ENCODE data around the gene EIF6.

The EIF6 gene

DNA sequence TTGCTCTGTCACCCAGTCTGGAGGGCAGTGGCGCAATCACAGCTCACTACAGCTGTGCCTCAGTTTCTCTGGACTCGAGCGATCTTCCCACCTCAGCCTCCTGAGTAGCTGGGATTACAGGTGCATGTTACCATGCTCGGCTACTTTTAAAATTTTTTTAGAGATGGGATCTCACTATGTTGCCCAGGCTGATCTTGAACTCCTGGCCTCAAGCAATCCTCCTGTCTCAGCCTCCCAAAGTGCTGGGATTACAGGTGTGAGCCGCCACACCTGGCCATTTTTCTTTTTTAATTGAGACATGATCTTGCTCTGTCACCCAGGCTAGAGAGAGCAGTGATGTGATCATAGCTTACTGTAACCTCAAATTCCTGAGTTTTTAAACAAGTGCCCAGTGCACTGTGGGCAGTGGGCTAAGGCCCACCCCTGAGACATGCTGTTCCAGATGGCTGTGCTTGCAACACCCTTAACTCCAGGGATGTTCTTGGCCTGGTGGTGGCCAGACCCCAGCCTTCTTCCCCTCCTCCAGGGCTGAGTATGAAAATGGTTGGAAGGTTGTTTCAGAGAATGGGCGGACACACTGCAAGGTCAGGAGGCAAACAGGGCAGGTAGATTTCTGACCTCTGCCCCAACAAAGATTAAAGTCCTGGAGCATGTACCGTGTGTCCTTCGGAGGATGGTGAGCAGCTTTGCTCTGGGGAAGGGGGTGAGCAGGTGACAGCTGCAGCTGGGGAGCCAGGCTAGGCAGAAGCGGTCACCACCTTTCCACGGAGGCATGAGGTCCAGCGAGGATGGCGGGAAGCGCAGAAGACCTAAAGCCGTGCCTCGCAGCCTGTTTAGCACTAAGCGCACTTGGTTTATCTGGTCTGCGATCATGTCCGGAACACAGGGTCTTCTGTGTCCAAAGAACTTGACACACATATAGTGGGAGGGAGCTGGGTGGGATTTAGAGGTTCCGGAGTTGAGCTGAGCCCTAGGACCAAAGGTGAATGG is 9.0 kb upstream of the EIF6 start:
- DNase-seq, result no peak

DNA sequence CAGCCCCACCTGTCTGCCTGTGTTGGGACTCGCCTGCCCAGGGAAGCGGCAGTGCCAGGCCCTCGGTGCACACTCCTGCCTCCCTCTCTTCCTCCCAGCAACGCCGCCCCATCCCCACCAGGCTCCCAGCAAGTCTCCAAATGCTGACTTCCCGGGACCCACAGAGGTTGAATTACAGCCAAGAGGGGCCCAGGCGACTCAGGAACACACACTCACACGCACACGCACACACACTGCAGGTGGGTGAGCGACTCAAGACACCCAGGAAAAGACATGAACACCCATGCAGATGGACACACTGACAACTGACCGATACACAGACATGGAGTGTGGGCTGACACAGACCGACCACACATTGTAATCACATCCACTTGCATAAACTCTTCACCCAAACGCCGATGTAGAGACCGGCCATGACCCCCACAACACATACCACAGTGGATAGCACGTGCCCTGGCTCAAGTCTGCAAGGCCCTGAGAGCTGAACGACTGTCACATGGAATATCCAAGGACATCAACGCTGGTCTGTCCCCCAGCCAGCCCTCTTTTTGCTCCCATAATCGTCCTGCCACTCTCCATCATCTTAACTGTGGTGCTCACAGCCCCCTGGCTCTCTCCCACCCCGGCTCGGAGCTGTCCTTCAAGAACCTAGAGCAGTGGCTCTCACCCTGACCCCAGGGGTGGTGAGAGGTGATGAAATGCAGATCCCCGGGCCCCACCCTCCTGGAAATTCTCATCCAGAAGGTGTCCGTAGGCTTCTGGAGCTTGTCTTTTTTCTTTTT is 8.1 kb upstream of the EIF6 start:
- no peak for DNase-seq

DNA sequence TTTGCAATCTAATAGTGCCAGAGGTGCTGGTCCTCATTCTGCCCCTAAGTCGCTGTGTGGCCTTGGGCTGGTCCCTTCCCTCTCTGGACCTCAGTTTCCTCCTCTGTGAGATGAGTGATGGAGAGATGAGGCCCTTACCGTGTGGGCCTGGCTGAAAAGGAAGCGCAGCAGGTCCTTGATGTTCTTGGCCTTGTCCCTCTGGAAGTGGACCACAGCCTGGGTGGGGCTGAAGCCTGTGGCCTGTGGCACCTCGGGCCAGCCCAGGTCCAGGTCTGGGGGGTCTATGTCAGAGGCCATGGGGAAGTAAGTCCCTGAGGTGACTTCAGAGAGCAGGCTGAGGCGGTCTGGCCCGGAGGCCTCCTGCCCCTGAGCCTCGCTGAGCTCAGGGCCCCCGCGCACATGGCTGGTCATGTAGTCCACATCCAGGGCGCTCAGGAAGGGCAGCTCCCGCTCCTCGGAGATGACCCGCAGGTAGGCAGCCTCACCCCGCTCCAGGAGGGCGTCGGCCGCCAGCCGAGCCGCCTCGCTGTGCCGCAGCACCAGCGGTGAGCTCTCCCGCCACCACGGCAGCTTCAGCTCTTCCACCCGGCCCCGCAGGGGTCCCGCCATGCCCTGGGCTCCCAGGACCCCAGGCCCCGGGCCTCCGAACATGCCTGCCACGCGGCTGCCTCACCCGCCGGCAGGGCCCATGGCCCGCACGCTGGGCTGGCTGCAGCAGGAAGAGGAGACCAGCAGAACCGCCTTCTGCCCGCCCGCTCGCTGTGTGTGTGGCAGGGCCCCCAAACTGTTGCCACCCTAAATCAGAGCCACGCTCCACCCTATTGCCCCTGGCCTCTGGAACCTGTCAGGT is 7.3 kb upstream of the EIF6 start, which contains the start of gene FAM83C:
TSS of gene FAM83C (minus strand) at position 772 of the 850 bp plus-strand sequence. CDS start at position 651, 121 bp downstream.
- no peak for DNase-seq

DNA sequence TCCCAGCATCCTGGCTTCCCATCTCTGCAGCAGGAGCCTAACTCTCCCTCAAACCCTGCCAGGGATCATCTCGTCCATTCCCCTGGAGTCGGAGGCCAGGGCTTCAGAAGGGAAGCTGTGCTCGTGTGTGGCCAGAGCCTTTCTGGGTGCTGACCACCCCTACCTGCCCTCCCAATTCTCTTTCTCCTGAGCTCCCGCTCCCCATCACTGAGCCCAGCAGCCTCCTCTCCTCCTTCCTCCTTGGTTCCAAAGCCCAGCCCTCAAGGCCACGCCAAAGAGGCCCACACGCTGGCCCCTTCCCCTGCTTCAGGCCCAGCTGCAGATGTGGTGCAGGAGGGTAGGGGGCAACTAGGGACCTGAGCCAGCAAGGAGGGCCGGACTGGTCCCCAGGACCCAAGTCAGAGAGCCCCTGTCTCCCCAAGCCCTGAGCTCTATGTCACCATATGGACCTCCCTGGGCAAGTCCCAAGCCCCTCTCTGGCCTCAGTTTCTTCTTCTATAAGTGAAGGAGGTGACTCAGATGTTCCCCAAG is 6.4 kb upstream of the EIF6 start:
- no peak for DNase-seq

DNA sequence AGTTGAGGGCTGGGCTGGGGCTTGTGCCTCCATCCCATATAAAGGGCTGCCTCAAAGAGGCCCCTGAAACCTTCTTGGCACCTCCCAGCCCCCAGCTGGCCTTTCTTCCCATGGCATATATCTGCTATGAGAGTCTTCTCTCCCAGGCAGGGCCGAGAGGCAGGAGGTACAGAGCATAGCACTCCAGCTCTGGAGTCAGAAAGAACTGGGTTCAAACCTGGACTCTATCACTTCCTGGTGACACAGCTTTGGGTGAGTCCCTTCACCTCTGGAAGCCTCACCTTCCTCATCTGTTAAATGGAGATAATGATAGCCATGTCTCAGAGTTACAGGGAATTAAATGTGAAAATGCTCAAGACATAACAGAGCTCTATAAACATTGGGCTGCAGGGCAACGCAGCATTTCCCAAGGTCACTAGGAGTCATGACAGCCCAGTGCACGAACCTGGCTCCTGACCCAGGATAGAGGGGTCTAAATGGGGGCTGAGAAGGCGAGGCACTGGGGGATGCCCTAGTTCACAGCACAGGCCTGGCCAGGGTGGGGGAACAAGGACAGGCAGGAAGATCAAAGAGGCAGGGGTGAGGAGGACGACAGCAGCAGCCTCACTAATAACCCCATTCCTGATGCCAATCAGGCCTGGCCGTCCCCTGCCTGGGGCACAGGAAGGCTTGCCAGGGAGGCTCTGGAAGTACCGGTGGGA is 5.8 kb upstream of the EIF6 start:
- no peak for DNase-seq

DNA sequence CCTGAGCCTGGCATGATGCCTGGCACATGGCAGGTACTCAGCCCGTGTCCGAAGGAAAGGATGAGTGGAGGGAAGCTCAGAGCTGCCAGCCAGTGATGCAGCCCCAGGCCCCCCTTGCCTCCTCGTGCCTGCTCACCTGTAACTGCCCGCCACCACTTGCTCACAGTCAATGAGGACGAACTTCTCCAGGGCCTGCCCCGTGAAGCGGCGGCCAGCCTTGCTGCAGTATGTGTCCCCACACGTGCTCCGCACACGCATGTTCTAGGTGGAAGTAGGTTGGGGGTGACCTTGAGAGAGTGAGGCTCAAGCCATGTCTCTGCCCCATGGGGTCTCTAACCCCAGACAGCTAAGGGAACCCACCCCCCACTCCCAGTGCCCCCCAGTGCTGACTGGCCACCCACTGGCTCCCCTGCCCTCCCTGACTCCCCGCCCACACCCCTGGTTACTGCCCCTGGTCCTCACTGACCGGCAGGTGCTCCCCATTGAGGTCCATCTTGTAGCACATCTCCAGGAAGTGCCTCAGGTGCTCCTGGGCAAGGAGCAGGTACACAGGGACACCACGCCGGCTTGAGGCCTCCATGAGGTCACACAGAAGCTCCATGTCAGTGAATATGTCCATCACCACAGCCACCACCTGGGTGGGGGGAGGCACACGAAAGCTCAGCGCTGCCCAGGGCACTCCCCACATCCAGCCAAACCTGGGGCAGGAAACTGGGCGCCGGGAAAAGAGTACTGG is 3.9 kb upstream of the EIF6 start:
- DNase-seq, result no peak

DNA sequence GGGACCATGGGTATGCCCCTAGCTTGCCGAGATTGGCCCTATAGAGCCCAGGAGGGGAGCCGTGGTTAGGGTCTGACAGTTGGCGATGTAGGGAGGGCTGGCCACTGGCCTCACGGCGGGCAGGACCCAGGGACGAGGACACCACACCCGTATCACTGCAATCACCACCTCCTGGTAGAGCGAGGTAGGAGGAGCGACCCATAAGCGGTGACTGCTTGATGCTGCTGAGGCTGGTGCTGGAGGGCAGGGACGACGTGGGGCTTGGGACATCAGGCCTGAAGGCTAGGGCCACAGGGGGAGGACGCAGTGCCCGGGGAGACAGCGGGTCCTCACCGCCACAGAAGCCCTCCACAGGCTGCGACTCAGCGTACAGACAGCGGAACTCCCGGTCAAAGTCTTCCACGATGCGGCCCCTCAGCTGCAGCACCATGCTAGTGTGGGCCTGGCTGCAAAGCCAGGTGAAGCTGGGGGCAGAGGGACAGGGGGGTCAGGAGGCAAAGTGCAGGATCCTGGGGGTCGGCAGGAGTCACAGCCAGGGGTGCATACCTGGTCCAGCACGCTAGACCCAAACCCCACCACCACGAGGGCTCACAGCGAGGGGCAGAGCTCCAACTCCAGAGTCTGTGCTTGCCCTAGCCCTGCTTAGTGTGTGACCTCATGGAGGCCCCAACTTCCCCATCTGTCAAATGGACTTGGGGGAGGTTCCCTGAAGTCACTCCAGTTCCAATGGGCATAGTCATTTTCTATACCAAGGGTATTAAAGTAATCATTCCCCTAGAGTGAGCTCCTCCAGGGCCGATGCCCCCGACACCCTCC is 3.1 kb upstream of the EIF6 start:
- DNase-seq, result no peak

DNA sequence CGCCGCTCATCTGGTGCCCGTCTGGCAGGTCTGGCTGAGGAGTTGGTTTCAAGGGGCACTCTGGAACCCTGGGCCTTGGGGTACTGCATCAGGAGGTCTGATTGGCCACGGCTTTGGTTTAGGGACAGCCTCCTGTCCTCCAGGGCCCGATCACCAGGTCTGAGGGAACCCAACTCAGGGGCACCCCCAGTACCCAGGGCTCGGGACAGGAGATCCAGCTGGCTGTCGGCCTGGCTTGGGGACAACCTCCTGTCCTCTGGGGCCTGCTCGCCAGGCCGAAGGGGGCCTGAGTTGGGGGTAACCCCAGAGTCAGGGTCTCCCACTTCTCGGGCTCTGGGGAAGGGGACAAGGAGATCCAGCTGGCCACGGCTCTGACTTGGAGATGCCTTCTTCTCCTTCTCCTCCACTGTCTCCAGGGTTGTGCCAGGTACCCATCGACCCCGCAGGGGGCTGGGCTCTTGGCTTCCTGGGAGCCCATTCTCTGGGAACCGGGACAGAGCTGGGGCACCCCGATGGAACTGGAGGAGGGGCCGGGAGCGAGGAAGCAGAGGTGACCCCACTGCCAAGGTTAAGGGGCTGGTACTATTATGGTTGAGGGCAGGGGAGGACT is 2.4 kb upstream of the EIF6 start:
- DNase-seq, result no peak

DNA sequence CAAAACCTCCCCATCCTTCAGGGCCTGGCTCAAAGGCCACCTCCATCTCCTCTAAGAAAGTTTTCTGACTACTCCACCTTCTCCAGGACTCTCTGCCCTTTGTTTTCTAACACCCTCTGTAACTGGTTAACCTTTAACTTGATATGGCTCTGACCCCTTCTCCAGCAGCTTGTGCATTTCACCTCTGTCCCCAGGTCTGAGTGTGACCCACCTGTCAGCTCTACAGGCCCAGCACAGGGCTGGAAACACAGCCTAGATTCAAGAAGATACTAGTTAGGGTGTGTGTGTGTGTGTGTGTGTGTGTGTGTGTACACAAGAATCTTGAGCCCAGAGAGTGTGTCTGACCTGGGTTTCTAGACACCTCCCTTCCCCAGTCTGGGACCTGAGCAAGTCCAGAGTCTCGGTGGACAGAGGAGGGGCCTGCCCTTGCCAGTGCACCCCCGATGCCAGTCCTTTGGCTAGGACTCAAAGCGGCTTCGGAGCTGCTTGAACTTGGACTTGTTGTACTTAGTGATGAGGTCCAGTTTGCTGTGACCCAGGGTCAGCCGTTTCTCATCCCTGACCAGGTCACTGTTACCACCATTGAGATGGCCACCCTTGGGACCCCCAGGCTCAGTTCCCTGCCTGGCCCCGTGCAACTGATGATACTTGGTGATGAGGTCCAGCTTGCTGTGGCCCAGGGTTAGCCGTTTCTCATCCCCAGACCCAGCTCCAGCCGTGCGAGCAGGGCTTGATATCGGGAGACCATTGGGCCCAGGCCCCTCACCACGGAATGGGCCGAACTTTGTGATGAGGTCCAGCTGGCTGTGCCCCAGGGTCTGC is 1.7 kb upstream of the EIF6 start:
- DNase-seq, result no peak

DNA sequence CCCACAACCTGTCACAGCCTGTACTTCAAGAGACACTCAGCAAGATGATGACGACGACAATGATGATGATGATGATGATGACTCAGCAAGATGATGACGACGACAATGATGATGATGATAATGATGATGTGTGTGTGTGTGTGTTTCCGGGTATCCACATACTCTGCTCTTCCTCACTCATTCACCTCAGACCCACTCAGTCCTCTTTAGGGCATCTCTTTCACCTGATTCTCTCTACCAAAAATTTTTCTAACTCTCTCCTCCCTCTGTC is 1.2 kb upstream of the EIF6 start:
- no peak for DNase-seq

DNA sequence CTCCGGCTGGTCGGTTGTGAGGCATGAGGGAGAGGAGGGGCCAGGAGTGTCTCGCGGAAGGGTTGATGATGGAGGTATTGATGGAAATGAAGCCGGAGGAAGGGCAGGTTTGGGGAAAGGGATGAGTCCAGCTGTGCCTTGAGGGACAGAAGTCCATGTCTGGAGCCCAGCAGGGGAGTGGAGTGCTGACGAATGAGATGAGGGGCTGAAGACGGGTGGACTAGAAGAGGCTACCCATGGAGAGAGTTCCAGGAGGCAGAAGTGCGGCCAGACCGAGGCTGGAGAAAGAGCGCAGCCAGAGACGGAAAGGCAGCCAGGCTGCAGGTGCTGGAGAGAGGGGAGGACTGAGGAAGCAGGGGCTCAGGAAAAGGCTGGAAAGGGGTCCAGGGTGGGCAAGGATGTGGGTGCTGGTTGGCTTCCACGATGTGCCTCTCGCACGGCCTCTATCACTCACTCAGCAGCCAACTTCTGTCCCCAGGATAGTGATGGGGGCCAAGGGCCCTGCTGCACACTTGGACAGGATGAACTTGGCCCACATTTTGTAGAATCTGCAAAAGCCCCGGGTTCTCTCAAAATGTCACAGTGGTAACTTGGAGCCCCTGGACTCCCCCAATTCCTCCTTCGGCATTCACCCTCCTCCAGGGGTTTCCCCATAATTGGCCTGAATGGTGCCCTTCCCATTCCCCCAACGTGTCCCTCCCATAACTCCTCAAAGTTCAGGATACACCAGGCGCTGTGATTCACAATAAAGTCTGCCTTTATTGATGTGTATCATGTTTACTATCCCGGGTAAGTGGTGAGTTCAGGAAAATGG is 627 bp upstream of the EIF6 start:
- DNase-seq, result no peak

DNA sequence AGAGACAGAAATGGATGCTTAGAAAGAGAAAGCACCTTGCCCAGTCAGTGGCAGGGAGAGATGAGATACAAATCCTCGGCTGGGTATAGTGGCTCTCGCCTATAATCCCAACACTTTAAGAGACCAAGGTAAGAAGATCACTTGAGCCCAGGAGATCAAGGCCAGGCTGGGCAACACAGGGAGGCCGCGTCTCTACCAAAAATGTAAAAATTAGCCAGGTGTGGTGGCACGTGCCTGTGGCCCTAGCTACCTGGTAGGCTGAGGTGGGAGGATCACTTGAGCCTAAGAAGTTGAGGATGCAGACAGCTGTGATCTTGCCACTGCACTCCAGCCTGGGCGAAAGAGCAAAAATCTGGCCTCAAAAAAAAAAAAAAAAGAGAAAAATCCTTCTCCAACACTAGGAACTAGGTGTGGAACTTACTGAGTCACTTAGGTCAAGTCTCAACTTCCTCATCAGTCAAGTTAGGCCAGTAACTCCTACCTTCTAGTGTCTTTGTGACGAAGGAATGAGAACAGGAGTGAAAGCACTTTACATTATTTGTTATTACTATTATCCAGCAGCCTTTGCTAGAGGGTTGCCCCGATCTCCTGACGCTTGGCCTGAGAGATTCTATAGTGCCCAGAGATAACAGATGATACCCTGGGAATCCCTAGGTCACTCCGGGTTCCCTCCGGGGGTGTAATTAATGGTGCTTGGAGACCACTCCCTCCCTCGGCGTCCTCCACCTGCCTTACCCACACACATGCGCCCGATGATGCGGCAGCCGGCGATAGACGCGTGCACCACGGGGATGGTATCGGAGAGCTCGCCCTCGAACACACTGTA is 918 bp downstream of the EIF6 start:
- no peak for DNase-seq

DNA sequence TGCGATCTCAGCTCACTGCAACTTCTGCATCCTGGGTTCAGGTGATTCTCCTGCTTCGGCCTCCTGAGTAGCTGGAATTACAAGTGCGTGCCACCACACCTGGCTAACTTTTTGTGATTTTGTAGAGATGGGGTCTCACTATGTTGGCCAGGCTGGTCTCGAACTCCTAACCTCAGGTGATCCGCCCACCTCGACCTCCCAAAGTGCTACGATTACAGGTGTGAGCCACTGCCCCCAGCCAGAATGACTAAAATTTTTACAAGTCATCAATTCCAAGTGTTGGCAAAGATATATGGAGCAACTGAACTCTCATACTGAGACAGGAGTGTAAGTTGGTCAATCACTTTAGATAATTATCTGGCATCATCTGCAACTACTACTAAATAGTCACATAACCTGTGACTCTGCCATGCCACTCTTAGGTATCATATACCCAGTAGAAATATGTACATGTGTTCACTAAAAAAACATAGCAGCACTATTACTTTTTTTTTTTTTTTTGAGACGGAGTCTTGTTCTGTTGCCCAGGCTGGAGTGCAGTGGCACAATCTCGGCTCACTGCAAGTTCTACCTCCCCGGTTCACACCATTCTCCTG is 3.0 kb downstream of the EIF6 start:
- DNase-seq, result no peak

DNA sequence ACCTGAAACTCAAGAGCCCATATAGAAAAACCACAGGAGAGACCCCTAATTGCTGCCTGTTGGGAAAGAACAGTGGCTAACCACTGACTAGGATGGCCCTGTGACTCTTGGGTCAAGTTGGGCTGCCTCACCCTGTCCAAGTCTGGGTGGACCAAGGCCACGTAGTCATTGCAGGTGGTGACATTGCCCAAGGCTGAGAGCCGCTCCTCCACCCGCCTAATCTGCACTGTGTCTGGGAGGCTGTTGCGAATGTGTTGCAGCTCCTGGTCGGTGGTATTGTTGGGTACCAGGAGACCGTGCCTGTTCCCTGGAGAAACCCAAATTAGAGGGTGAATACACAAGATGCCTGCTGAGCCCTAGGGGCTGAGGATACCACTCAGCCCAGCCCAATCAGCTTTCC is 4.0 kb downstream of the EIF6 start:
- no peak for DNase-seq

DNA sequence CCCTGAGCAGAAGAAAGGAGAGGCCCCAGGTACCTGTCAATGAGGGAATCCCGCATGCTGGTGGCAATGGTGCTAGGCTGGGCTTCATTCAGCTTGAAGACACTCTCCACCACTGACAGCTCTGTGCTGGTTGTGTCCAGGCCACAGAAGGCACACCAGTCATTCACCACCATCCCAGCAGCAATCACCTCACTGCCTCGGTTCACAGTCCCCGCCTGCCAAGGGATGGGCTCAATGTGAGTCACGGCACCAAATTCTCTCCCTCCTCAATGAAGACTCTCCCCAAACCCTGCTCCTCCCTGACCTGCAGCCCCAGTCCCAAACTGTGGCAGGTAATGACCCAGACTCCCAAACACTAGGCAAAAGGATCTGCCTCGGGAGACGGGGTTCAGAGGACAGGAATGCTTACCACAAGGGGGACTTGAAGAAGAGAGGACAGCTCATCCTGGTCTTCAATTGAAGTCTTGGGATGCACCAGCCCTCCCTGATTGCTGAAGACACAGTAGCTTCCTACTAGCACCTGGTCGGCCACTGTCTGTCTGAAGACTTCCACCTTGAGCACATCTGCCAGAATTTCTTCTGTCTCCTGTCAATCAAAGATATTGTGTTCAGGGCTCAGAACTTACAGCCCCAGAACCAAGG is 4.9 kb downstream of the EIF6 start:
- no peak for DNase-seq

DNA sequence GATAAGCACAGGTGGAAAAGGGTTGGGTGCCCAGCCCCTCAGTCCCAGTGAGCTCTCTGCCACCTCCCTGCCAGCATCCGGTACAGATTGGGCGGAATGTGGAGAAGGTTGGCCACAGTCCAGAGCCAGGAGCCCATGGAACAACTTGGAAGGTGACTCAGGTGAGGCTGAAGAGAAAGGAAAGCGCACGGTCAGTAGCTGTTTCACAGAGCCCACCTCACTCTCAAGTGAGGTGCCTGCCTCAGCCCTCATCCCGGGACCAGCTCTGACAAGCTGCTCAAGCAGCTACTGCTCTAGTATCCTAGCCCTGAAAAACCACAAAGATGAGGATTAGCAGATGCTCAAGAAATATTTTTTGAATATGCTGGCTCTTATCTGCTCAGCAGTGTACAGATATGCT is 5.5 kb downstream of the EIF6 start:
- DNase-seq, result no peak

All from activated CD4-positive, alpha-beta T cell treated with anti-CD3 and anti-CD28 coated beads for 4 hours (primary cell).